GM19240 (cell line): ENCODE data around the gene FOXP4.

Source experiments
- DNase-seq: peaks from one replicate; pipeline ENCODE4 v3.0.0; 2011; ENCODE audit warnings: low spot score; ENCODE audit not compliant: insufficient read length

Gene FOXP4

GRCh38 chr6:41582540-41582939, 36.4 kb downstream of the FOXP4 start:
- DNase-seq = no peak

GRCh38 chr6:41583565-41583964, 37.4 kb downstream of the FOXP4 start:
- no peak for DNase-seq

DNA sequence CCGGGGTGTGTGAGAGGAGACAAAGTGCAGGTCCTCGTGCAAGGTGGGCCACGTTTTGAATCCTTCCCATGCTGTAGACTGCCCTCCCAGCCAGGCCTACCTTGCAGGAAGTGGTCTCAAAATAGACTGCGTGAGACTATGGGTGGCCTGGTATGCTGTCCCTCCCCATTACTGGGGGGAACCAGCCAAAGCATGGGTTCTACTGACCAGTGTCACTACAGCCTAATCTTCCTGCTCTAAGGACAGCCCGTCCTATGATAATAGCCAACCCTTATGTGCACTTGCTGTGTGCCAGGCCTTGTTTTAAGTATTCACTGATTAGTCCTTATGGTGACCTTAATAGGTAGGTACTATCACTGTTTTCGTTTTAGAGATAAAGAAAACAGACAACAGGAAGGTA, 38.0 kb downstream of the FOXP4 start:
- no peak for DNase-seq

GRCh38 chr6:41584668-41585205, 38.6 kb downstream of the FOXP4 start:
- DNase-seq = no peak

GRCh38 chr6:41585605-41586004, 39.4 kb downstream of the FOXP4 start:
- DNase-seq = no peak

GRCh38 chr6:41586252-41587007, 40.2 kb downstream of the FOXP4 start:
- no peak for DNase-seq

DNA sequence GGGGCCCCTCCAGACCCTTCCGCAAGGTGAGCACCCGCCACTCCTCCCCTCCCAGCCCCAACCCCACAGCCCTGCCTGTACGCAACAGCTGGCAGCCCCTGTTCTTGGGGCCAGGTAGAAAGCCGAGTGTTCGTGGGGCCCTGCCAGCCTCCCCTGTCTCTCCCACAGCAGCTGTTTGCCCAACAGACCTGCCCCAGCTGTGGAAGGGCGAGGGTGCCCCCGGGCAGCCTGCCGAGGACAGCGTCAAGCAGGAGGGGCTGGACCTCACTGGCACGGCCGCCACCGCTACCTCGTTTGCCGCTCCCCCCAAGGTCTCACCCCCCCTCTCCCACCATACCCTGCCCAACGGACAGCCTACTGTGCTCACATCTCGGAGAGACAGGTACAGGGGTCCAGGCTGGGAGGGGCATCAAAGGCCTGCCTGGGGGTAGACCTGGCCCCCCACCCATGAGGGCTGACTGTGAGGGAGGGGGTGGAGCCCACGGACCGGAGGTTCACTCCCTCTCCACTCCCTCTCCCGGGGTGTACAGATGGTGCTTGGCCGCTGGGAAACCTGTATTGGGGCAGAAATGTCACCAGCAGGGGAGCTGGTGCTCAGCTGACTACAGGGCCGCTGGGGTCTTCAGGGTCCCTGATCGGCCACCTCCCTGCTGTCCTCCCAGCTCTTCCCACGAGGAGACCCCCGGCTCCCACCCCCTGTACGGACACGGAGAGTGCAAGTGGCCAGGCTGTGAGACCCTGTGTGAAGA, 41.1 kb downstream of the FOXP4 start:
- DNase-seq = no peak

DNA sequence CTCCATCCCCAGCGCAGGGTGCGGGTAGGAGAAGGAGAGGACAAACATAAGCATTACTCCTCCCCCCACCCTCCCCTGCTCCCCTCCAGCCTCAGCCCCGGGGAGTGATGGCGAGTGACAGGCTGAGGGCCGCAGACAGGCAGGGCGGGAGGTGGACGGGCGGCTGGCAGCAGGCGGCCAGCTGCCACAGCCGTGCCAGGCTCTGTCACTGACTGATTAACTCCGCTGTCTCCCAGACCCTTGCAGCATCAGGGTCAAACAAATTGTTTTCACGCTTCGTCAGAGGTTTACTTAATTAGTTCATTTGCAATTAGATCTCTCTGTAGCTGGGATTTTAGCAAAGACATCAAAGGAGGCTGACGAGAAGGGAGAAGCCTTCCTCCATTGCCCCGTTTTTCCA, 41.9 kb downstream of the FOXP4 start:
- no peak for DNase-seq

DNA sequence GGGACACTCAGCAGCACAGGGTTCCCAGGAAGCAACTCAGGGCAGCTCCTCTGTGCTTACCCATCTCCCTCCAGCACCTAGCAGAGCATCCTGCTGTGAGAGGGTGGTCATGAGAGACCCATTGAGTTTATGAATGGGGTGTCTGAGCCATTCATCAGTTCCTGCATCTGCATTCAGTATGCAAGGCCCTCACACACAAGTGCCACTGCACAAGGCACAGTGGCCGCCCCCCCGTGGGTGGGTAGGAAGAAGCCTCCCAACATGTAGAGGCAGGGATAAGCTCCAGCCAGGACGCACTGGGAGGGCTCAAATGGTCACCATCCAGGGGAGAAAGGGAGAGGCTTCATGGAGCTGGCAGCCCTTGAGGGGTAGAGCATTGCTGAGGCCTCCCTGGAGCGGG, 43.0 kb downstream of the FOXP4 start:
- no peak for DNase-seq

DNA sequence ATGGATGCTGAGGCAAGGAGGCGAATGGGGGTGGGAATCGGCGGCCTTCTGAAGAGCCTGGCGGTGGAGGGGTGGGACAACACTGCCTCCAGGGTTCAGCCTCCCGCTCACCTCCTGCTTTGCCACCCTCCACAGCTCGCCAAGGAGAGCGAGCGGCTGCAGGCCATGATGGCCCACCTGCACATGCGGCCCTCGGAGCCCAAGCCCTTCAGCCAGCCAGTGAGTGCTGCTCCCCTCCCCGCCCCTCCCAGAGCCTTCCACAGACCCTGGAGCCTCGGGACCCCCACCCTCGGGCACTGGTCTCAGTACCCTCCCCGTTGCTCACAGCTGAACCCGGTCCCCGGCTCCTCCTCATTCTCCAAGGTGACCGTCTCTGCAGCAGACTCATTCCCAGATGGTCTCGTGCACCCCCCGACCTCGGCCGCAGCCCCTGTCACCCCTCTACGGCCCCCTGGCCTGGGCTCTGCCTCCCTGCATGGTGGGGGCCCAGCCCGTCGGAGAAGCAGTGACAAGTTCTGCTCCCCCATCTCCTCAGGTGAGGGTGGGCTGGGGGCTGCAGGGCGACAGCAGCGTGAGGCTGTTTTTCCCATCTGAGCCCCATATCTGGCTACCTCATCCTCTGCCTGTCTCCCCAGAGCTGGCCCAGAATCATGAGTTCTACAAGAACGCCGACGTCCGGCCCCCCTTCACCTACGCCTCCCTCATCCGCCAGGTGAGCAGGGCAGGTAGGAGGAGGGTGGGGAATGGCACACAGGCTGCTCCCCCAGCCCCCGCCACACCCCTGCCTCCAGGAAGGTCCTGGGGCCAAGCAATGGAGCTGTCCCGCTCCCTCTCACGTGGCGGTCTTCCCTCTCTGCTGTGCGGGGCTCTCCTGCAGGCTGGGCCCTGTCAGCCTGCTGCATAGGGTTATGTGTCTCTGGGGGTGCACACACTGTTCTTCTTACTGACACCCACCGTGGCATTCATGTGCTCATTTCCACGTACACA, 43.7 kb downstream of the FOXP4 start:
- no peak for DNase-seq

GRCh38 chr6:41591122-41591521, 44.9 kb downstream of the FOXP4 start:
- DNase-seq = no peak

- peak; percentile 96 for DNase-seq
Observed at GRCh38 chr6:41591859-41592502, 45.8 kb downstream of the FOXP4 start.

DNA sequence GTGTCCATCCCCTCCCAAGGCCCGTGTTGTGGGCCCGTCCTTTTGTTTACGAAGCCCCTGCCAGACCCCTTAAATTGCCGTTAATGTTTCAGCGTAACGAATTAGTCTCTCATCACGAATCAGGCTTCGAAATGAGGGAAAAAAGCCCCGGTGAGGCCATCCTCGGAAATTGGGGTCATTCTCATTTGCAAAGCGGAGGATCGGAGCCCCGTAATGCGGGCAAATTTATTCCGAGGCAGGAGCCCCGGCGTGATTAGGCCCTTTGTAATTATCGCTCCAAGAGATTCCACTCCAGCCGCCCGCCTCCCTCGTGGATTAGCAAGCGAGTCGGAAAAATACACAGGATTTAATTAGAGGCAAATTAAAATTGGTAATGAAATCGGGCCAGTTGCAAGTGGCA, 47.2 kb downstream of the FOXP4 start:
- no peak for DNase-seq

DNA sequence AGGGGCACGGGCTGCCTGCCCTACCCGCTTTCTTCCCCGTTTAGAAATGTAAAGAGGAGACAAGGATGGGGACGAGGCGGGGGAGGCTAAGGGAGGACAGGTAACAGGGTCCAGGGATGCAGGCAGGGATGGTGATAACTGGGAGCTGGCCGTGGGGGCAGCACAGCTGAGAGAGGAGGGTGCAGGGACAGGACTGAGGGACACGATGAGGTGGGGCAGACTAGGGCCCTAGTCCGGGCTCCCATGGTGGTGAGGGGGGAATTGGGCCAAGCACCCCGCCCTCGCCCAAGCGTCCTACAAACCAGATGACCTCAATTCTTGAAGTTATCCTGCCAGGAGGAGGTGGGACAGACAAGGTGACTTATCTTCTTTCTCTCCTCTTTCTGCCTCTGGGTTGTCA, 47.7 kb downstream of the FOXP4 start:
- DNase-seq = no peak

DNA sequence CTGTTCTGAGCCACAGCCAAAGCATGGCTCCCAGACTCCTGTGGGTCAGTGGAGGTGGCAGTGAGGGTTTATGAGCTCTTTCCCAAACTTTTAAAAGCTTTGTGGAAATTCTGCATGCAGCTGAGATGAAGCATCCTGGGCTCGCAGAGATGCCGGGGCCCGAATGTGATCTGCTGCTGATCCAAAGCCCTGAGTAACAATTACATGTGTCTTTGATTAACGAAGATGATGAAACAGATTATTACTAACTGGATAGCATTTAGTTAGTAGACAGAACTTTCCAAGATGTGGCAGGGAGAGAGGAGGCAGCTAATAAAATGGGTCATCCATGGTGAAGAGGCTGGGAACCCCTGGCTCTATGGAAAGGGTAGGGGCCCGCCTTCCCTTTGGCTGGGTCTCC, 48.1 kb downstream of the FOXP4 start:
- DNase-seq = no peak

DNA sequence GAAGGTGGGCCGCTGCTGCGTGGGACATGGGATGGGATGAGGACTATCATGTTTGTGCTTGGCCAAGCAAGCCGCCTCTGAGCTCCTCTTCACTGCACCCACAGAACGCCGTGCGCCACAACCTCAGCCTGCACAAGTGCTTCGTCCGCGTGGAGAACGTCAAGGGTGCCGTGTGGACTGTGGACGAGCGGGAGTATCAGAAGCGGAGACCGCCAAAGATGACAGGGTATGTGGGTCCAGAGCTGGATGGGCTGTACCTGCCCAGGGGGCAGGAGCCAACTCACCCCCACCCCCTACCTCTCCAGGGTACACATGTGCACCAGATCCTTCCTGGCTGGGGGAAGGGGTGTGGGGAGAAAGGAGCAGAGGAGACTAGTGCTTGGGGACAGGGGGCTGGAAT, 48.6 kb downstream of the FOXP4 start:
- DNase-seq = no peak

DNA sequence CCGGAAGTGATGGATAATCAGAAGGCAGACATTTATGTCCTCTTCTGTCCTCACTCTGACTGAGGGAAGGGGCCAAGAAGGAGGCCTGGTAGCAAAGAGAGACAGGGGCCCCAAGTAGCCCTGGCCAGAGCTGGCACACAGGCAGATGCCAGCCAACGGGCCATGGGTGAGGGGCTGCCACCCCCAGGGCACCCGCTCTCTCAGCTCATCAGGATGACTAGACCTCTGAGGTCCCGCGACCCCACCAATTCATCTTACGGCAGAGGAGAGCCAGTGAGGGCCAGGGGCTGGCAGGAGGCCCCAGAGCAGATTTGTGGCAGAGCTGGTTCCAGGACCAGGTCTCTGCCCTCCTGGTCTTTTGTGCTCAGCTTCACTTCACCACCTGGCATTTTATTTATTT, 49.0 kb downstream of the FOXP4 start:
- no peak for DNase-seq

DNA sequence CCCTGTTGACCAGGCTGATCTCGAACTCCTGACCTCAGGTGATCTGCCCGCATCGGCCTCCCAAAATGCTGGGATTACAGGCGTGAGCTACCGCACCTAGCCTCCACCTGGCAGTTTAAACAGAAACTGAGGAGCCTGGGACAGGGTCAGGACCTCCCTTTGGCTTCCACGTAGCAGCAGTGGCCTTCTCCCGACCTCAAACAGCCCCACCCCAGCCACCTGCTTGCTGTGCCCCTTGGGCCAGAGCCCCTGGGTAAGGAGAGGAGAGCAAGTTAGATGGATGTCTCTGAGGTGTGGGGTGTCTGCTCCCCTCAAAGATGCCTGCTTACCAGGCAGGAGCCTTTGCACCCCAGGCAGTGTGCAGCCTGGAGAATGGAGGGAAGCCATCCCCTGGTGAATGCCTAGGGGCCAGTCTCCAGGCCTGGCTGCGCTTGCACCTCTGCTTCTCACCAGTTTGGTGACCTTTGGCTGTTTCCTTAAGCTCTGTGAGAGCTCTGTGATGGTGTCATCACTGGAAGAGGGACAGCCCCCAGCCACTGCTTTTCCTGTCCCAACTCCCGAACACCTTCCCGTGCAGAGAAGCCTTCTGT, 50.0 kb downstream of the FOXP4 start:
- no peak for DNase-seq

DNA sequence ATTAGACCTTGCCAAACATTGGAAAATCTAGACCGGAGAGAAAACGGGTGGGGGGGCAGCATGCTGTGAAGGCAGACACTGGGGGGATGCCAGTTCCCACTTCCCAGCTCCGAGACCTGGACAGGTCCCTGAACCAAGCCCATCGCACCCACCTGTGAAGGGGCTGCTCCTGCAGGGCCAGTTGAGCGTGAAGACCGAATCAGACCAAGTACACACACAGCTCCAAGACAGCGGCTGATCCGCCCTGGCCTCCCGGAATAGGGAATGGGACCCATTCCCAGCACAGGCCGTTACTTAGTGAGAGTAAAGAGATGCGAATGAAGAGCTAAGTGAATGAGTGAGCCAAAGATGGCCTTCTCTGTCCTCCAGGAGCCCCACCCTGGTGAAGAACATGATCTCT, 50.6 kb downstream of the FOXP4 start:
- DNase-seq = no peak

DNA sequence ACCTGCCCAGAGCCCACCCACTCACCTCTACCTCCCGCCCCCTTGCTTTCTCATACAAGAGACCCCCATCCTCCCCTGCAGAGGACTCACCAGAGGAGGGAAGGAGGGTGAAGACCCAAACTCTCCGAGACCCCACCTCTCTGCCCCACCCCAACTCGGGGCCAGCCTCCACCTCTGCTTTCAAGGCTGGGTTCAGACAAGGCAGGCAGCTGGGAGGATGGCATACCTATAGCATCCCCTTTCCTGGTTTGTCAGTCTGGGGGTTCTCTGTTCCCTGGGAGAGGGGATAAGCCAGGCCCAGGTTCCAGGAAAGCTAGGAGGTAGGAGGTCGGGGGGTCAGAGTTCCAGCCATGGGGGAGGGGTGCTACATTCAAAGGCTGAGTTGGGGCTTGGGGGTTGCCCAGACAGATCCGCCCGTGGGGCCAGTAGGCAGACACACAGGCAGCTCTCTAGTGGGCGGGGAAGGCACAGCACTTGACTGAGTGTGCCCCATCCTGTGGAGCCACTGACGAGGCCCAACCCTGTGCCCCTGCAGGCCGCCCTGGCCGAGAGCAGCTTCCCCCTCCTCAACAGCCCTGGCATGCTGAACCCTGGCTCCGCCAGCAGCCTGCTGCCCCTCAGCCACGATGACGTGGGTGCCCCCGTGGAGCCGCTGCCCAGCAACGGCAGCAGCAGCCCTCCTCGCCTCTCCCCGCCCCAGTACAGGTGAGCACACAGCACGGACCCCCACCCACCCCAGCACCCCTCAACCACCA, 51.2 kb downstream of the FOXP4 start:
- no peak for DNase-seq
